ENCODE data around the gene THEM5. TPM values are rescaled to one million over a fixed set of nuclear protein-coding genes. Genes with fewer than 3 reads are reported as not detected.
"Not testable (repeated sequence)": the region's sequence is repeated elsewhere in the genome, so short reads cannot be mapped to it uniquely, and the experiment has no call there.

The THEM5 gene
- polyA plus RNA-seq, 1 donor = 0.45 TPM

- no peak overlapping the region for H3K27ac ChIP-seq (ENCODE audit: low read length)
These were observed 32.0 kb upstream of the THEM5 start for GRCh38 chr1:151885479-151885878.

GRCh38 chr1:151884879-151885278, 31.4 kb upstream of the THEM5 start:
- 100% methylated on average over 2 of the region's 5 CpGs for WGBS (ENCODE audit: insufficient coverage, low lambda C conversion rate)
- H3K27me3 ChIP-seq (ENCODE audit: control insufficient read depth, insufficient read depth, low read length); H3K4me1 ChIP-seq (ENCODE audit: control insufficient read depth, insufficient read depth, low read length); H3K9me3 ChIP-seq (ENCODE audit: control insufficient read depth, low read depth, low read length); H3K27ac ChIP-seq (ENCODE audit: low read length); H3K4me3 ChIP-seq (ENCODE audit: low read length); DNase-seq: not testable (repeated sequence)
- H3K36me3 ChIP-seq (ENCODE audit: control insufficient read depth, insufficient read depth, low read length) = peaks cover 20% of the 10 kb centered on the region

More at GRCh38 chr1:151885479-151885878, 32.0 kb upstream of the THEM5 start:
- DNase-seq = no peak
- no CpG with 5 or more reads among the region's 1 CpG for WGBS (ENCODE audit: insufficient coverage, low lambda C conversion rate)
- Histone ChIP-seq H3K27me3 (ENCODE audit: control insufficient read depth, insufficient read depth, low read length) (no peaks in the 10 kb centered on the region), H3K36me3 (ENCODE audit: control insufficient read depth, insufficient read depth, low read length) (peaks cover 22% of the 10 kb centered on the region), H3K4me1 (ENCODE audit: control insufficient read depth, insufficient read depth, low read length) (no peaks in the 10 kb centered on the region), H3K9me3 (ENCODE audit: control insufficient read depth, low read depth, low read length) (no peaks in the 10 kb centered on the region), H3K4me3 (ENCODE audit: low read length) (no peak overlapping the region)

- not testable (repeated sequence) for DNase-seq; H3K27me3 ChIP-seq (ENCODE audit: control insufficient read depth, insufficient read depth, low read length); H3K4me1 ChIP-seq (ENCODE audit: control insufficient read depth, insufficient read depth, low read length); H3K9me3 ChIP-seq (ENCODE audit: control insufficient read depth, low read depth, low read length); H3K4me3 ChIP-seq (ENCODE audit: low read length); H3K27ac ChIP-seq (ENCODE audit: low read length)
- peaks cover 20% of the 10 kb centered on the region for H3K36me3 ChIP-seq (ENCODE audit: control insufficient read depth, insufficient read depth, low read length)
- WGBS (ENCODE audit: insufficient coverage, low lambda C conversion rate) = no CpG with 5 or more reads among the region's 3 CpGs
These were observed 30.9 kb upstream of the THEM5 start for GRCh38 chr1:151884445-151884844.

GRCh38 chr1:151883898-151884297, 30.4 kb upstream of the THEM5 start:
- H3K4me1 ChIP-seq (ENCODE audit: control insufficient read depth, insufficient read depth, low read length); H3K4me3 ChIP-seq (ENCODE audit: low read length); DNase-seq; H3K27me3 ChIP-seq (ENCODE audit: control insufficient read depth, insufficient read depth, low read length); H3K9me3 ChIP-seq (ENCODE audit: control insufficient read depth, low read depth, low read length); H3K27ac ChIP-seq (ENCODE audit: low read length): not testable (repeated sequence)
- peaks cover 16% of the 10 kb centered on the region for H3K36me3 ChIP-seq (ENCODE audit: control insufficient read depth, insufficient read depth, low read length)
- WGBS (ENCODE audit: insufficient coverage, low lambda C conversion rate) = no CpG with 5 or more reads among the region's 4 CpGs

GRCh38 chr1:151882918-151883317, 29.4 kb upstream of the THEM5 start:
- WGBS (ENCODE audit: insufficient coverage, low lambda C conversion rate) = no CpG with 5 or more reads among the region's 5 CpGs
- not testable (repeated sequence) for H3K27me3 ChIP-seq (ENCODE audit: control insufficient read depth, insufficient read depth, low read length); H3K4me1 ChIP-seq (ENCODE audit: control insufficient read depth, insufficient read depth, low read length); DNase-seq; H3K9me3 ChIP-seq (ENCODE audit: control insufficient read depth, low read depth, low read length); H3K27ac ChIP-seq (ENCODE audit: low read length); H3K4me3 ChIP-seq (ENCODE audit: low read length)
- H3K36me3 ChIP-seq (ENCODE audit: control insufficient read depth, insufficient read depth, low read length) = peaks cover 17% of the 10 kb centered on the region

GRCh38 chr1:151882466-151882865, 29.0 kb upstream of the THEM5 start:
- Histone ChIP-seq H3K27me3 (ENCODE audit: control insufficient read depth, insufficient read depth, low read length) (no peaks in the 10 kb centered on the region), H3K36me3 (ENCODE audit: control insufficient read depth, insufficient read depth, low read length) (peaks cover 14% of the 10 kb centered on the region), H3K4me1 (ENCODE audit: control insufficient read depth, insufficient read depth, low read length) (no peaks in the 10 kb centered on the region), H3K4me3 (ENCODE audit: low read length) (no peak overlapping the region), H3K9me3 (ENCODE audit: control insufficient read depth, low read depth, low read length) (no peaks in the 10 kb centered on the region), H3K27ac (ENCODE audit: low read length) (no peak overlapping the region)
- WGBS (ENCODE audit: insufficient coverage, low lambda C conversion rate) = no CpG with 5 or more reads among the region's 2 CpGs
- DNase-seq = no peak

- no peak for DNase-seq
- H3K4me1 ChIP-seq (ENCODE audit: control insufficient read depth, insufficient read depth, low read length) = no peaks in the 10 kb centered on the region
- H3K27me3 ChIP-seq (ENCODE audit: control insufficient read depth, insufficient read depth, low read length) = no peaks in the 10 kb centered on the region
- H3K36me3 ChIP-seq (ENCODE audit: control insufficient read depth, insufficient read depth, low read length) = peaks cover 15% of the 10 kb centered on the region
- 100% methylated on average over 1 of the region's 2 CpGs for WGBS (ENCODE audit: insufficient coverage, low lambda C conversion rate)
- no peak overlapping the region for H3K4me3 ChIP-seq (ENCODE audit: low read length)
- H3K27ac ChIP-seq (ENCODE audit: low read length) = no peak overlapping the region
- H3K9me3 ChIP-seq (ENCODE audit: control insufficient read depth, low read depth, low read length) = no peaks in the 10 kb centered on the region
These were observed 28.0 kb upstream of the THEM5 start for GRCh38 chr1:151881479-151881878.

GRCh38 chr1:151875419-151876097, 22.0 kb upstream of the THEM5 start:
- H3K9me3 ChIP-seq (ENCODE audit: control insufficient read depth, low read depth, low read length) = no peaks in the 10 kb centered on the region
- no peaks in the 10 kb centered on the region for H3K27me3 ChIP-seq (ENCODE audit: control insufficient read depth, insufficient read depth, low read length)
- peaks cover 18% of the 10 kb centered on the region for H3K36me3 ChIP-seq (ENCODE audit: control insufficient read depth, insufficient read depth, low read length)
- DNase-seq = no peak
- H3K4me3 ChIP-seq (ENCODE audit: low read length) = no peak overlapping the region
- H3K27ac ChIP-seq (ENCODE audit: low read length) = no peak overlapping the region
- no peaks in the 10 kb centered on the region for H3K4me1 ChIP-seq (ENCODE audit: control insufficient read depth, insufficient read depth, low read length)
- WGBS (ENCODE audit: insufficient coverage, low lambda C conversion rate) = 100% methylated on average over 1 of the region's 1 CpG

- no CpG with 5 or more reads among the region's 9 CpGs for WGBS (ENCODE audit: insufficient coverage, low lambda C conversion rate)
- not testable (repeated sequence) for H3K27ac ChIP-seq (ENCODE audit: low read length); H3K27me3 ChIP-seq (ENCODE audit: control insufficient read depth, insufficient read depth, low read length); H3K9me3 ChIP-seq (ENCODE audit: control insufficient read depth, low read depth, low read length); H3K4me1 ChIP-seq (ENCODE audit: control insufficient read depth, insufficient read depth, low read length); DNase-seq; H3K4me3 ChIP-seq (ENCODE audit: low read length)
- peaks cover 12% of the 10 kb centered on the region for H3K36me3 ChIP-seq (ENCODE audit: control insufficient read depth, insufficient read depth, low read length)
These were observed 19.3 kb upstream of the THEM5 start for GRCh38 chr1:151872776-151873175.

GRCh38 chr1:151871284-151872030, 17.9 kb upstream of the THEM5 start:
- H3K4me3 ChIP-seq (ENCODE audit: low read length) = no peak overlapping the region
- no peaks in the 10 kb centered on the region for H3K9me3 ChIP-seq (ENCODE audit: control insufficient read depth, low read depth, low read length)
- 100% methylated on average over 1 of the region's 5 CpGs for WGBS (ENCODE audit: insufficient coverage, low lambda C conversion rate)
- H3K36me3 ChIP-seq (ENCODE audit: control insufficient read depth, insufficient read depth, low read length) = peaks cover 10% of the 10 kb centered on the region
- DNase-seq = no peak
- H3K4me1 ChIP-seq (ENCODE audit: control insufficient read depth, insufficient read depth, low read length) = no peaks in the 10 kb centered on the region
- H3K27me3 ChIP-seq (ENCODE audit: control insufficient read depth, insufficient read depth, low read length) = no peaks in the 10 kb centered on the region
- H3K27ac ChIP-seq (ENCODE audit: low read length) = no peak overlapping the region

Measured in large intestine (tissue), 3 donors.